ENCODE measurements around the gene NDST1.

DNA sequence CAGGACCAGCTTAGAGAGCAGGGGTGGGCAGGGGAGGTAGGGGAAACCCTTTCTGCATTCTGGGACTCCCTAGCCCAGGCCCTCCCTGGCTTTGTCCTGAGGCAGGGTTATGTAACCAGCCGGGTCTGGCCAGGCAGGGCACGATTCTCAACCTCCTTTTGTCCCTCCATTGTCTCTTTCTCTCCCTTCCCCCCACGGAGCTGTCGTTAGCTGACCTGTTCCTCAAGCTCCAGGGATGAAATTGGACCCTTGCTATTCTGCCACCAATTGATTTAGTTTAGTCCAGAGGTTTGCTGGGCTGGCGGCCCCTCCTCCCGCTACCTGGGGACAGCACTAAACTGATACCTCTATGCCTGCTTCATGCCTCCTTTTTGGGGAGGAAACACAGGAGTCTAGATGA, 9.4 kb upstream of the NDST1 start:
- TF ChIP-seq, protein P1, sequence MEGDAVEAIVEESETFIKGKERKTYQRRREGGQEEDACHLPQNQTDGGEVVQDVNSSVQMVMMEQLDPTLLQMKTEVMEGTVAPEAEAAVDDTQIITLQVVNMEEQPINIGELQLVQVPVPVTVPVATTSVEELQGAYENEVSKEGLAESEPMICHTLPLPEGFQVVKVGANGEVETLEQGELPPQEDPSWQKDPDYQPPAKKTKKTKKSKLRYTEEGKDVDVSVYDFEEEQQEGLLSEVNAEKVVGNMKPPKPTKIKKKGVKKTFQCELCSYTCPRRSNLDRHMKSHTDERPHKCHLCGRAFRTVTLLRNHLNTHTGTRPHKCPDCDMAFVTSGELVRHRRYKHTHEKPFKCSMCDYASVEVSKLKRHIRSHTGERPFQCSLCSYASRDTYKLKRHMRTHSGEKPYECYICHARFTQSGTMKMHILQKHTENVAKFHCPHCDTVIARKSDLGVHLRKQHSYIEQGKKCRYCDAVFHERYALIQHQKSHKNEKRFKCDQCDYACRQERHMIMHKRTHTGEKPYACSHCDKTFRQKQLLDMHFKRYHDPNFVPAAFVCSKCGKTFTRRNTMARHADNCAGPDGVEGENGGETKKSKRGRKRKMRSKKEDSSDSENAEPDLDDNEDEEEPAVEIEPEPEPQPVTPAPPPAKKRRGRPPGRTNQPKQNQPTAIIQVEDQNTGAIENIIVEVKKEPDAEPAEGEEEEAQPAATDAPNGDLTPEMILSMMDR (IDR thresholded peaks at IDR 0.05), result no peak
- TF ChIP-seq ZFX (IDR thresholded peaks at IDR 0.05; ENCODE audit: borderline replicate concordance), result no peak

Data from 22Rv1 (cell line).